ENCODE measurements around the gene CCZ1B.
"Not testable (repeated sequence)": the region's sequence is repeated elsewhere in the genome, so short reads cannot be mapped to it uniquely, and the experiment has no call there.

CCZ1B gene

DNA sequence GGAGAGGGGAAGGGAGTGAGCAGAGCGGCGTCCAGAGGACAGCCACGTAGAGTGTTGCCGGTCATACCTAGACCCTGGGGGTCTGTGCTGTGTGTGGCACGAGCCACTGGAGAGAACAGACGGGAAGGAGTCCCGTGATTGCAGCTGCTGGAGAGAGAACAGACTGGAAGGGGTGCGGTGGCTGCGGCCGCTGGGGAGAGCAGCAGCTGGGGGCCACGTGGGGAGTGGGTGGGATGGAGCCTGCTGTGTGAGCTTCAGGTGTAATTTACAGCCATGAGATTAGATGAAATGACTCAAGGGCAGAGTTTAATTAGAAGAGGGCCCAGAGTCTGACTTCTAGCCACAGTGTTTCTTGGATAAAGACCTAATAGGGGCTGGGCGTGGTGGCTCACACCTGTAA lies 76.7 kb downstream of the CCZ1B start:
- in situ Hi-C loops (cut with MboI; ENCODE audit: low sequenced_read_pairs), result not testable (repeated sequence)

Measured in HL-60/S4 treated with retinoic acid at 250 ng/mL for 4 days and 3 days (cell line).